Mammary epithelial cell (primary cell): Measurements from ENCODE around the gene MICAL3.

Source experiments
- EZH2 ChIP-seq: IDR thresholded peaks from 2 replicates; pipeline ENCODE4 v1.6.1; 2012; ENCODE audit warnings: low read length, inconsistent platforms, borderline replicate concordance
- TF ChIP-seq, protein P1 (sequence below), 2 donors: IDR thresholded peaks in 1 of 2; conservative IDR thresholded peaks in 1 of 2; 2 replicates each; pipeline ENCODE4 v1.5.1; 2011 to 2012; ENCODE audit warnings: inconsistent platforms in 2 of 2, low read length in 2 of 2, mild to moderate bottlenecking in 2 of 2, control low read depth in 1 of 2, low read depth in 1 of 2; ENCODE audit not compliant: insufficient read depth in 1 of 2; ENCODE audit errors: extremely low read depth in 1 of 2

DNA sequence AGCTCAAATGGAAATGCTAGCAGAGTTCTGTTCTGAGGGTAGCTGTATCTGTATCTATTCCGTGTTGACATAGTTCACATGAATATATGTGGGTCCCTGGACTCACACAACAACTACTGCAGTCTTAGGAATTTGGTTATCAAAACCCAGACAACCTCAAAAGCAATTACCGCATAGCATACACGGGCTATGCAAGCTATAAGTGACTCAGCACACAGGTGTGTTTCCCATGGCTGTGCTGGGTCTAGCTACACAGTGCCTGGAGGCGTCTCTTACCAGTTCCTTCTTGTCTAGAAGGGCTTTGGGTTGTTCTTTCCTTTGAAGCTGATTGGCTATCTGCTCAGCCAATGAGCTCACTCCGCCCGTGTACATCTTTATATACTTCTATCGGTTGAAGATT, 151.9 kb downstream of the MICAL3 start:
- TF ChIP-seq, protein P1, sequence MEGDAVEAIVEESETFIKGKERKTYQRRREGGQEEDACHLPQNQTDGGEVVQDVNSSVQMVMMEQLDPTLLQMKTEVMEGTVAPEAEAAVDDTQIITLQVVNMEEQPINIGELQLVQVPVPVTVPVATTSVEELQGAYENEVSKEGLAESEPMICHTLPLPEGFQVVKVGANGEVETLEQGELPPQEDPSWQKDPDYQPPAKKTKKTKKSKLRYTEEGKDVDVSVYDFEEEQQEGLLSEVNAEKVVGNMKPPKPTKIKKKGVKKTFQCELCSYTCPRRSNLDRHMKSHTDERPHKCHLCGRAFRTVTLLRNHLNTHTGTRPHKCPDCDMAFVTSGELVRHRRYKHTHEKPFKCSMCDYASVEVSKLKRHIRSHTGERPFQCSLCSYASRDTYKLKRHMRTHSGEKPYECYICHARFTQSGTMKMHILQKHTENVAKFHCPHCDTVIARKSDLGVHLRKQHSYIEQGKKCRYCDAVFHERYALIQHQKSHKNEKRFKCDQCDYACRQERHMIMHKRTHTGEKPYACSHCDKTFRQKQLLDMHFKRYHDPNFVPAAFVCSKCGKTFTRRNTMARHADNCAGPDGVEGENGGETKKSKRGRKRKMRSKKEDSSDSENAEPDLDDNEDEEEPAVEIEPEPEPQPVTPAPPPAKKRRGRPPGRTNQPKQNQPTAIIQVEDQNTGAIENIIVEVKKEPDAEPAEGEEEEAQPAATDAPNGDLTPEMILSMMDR (conservative IDR thresholded peaks at IDR 0.05 in 1 of 2, IDR thresholded peaks at IDR 0.05 in 1 of 2; ENCODE audit: extremely low read depth in 1 of 2, insufficient read depth in 1 of 2, low read depth in 1 of 2, low read length in 2 of 2): no peak
- TF ChIP-seq EZH2: no peak
